NCI-H345 treated with DMSO at 0.1 percent for 48 hours (cell line): ENCODE measurements around the gene DNAJB11.

ENCODE experiments used
- DNase-seq: peaks from one replicate; lab custom pipeline; 2025; ENCODE audit not compliant: unreplicated experiment; lab: John Stamatoyannopoulos, UW

DNAJB11 gene

GRCh38 chr3:186594591-186595113 lies 24.1 kb downstream of the DNAJB11 start:
- no peak for DNase-seq

GRCh38 chr3:186596568-186597287 lies 26.2 kb downstream of the DNAJB11 start:
- DNase-seq = no peak

GRCh38 chr3:186598108-186598784 lies 27.7 kb downstream of the DNAJB11 start:
- no peak for DNase-seq

- DNase-seq = no peak
Measured at GRCh38 chr3:186598794-186599141, 28.2 kb downstream of the DNAJB11 start.

GRCh38 chr3:186599142-186599784 lies 28.7 kb downstream of the DNAJB11 start:
- DNase-seq = no peak

GRCh38 chr3:186599785-186600166 lies 29.3 kb downstream of the DNAJB11 start:
- no peak for DNase-seq

- DNase-seq = no peak
Measured at GRCh38 chr3:186600896-186601295, 30.4 kb downstream of the DNAJB11 start.

- no peak for DNase-seq
Measured at GRCh38 chr3:186603159-186603558, 32.6 kb downstream of the DNAJB11 start.

GRCh38 chr3:186605078-186605477 lies 34.6 kb downstream of the DNAJB11 start:
- DNase-seq = no peak

- no peak for DNase-seq
Measured at GRCh38 chr3:186605561-186606545, 35.3 kb downstream of the DNAJB11 start.

- DNase-seq = no peak
Measured at GRCh38 chr3:186608624-186609215, 38.2 kb downstream of the DNAJB11 start.

GRCh38 chr3:186609247-186609868 lies 38.8 kb downstream of the DNAJB11 start:
- no peak for DNase-seq

GRCh38 chr3:186612065-186612464 lies 41.5 kb downstream of the DNAJB11 start:
- DNase-seq = no peak

- DNase-seq = no peak
Measured at GRCh38 chr3:186612721-186613636, 42.5 kb downstream of the DNAJB11 start, which contains the start of gene AHSG. TSS of gene AHSG (plus strand) at chr3:186613060. CDS start at chr3:186613142, 82 bp downstream.

GRCh38 chr3:186613637-186614265 lies 43.2 kb downstream of the DNAJB11 start:
- DNase-seq = no peak

- DNase-seq = no peak
Measured at GRCh38 chr3:186614266-186614596, 43.7 kb downstream of the DNAJB11 start.

GRCh38 chr3:186614597-186615483 lies 44.3 kb downstream of the DNAJB11 start:
- DNase-seq = peak; percentile 78

- no peak for DNase-seq
Measured at GRCh38 chr3:186616299-186616617, 45.7 kb downstream of the DNAJB11 start.
